Jurkat, Clone E6-1 (cell line): ENCODE measurements around the gene ALCAM.
"Not testable (repeated sequence)": the region's sequence is repeated elsewhere in the genome, so short reads cannot be mapped to it uniquely, and the experiment has no call there.

Experiments
- DNase-seq: peaks from one replicate; pipeline ENCODE4 v3.0.0-alpha.2; 2011; ENCODE audit warnings: low read depth, low spot score
- H3K4me3 ChIP-seq: 2 replicates; pipeline ENCODE4 v1.5.1; 2011; ENCODE audit warnings: mild to moderate bottlenecking, low read length, control low read depth, moderate library complexity

ALCAM gene

GRCh38 chr3:105602286-105602685 is 235.6 kb downstream of the ALCAM start:
- not testable (repeated sequence) for DNase-seq, H3K4me3 ChIP-seq

DNA sequence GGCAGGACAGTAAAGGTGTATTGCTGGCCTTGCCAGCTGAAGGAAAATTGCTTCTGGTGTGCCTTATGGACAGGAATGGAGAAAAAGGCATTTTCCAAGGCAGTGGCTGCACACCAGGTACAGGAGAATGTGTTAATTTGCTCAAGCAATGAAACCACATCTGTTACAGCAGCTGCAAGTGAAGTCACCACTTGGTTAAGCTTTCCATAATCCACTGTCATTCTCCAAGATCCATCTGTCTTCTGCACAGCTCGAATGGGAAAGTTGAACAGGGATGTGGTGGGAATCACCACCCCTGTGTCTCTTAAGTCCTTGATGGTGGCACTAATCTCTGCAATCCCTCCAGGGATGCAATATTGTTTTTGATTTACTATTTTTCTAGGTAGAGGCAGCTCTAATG is 236.8 kb downstream of the ALCAM start:
- DNase-seq, H3K4me3 ChIP-seq: not testable (repeated sequence)

- no peak overlapping the region for H3K4me3 ChIP-seq
- no peak for DNase-seq
Measured at GRCh38 chr3:105606016-105606415, 239.3 kb downstream of the ALCAM start.

GRCh38 chr3:105608623-105609022 is 241.9 kb downstream of the ALCAM start:
- H3K4me3 ChIP-seq = no peak overlapping the region
- no peak for DNase-seq

- DNase-seq = no peak
- H3K4me3 ChIP-seq = no peak overlapping the region
Measured at GRCh38 chr3:105610473-105610872, 243.8 kb downstream of the ALCAM start.

DNA sequence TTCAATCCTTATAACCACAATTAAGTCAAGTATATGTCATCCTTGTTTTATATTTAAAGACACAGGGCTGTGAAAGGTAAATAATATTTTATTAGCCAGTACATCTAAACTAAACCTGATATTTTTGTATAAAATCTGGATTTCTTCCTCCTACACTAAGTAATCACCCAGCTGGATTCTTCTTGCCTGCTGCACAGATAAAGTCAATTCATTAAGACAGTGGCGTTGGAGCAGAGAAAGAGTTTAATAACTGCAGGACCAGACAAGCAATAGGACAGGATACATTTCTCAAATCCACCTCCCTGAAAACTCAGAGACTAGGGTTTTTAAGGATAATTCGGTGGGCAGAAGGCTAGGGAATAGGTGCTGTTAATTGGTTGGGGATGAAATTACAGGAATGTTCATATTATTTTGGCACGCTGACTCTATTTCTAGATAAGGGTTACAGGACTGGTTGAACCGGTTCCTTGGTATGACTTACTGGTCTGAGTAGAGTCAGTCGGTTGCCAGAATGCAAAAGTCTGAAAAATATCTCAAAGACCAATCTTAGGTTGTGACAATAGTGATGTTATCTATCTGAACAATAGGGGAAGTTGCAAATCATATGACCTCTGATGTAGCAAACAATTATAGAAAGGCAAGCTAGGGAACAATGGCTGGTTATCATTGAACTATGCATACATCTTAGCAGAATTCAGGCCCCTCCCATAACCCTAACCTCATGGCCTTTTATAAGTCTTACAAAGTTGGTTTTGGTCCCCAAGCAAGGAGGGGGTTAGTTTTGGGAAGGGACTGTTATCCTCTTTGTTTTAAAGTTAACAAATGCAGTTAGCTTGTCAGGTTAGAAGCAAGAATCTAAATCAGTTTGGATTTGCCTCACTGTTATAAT is 244.8 kb downstream of the ALCAM start:
- no peak for DNase-seq
- no peak overlapping the region for H3K4me3 ChIP-seq

GRCh38 chr3:105613120-105613519 is 246.4 kb downstream of the ALCAM start:
- DNase-seq = no peak

GRCh38 chr3:105614288-105615030 is 247.8 kb downstream of the ALCAM start:
- DNase-seq = no peak
- no peak overlapping the region for H3K4me3 ChIP-seq

More at GRCh38 chr3:105613120-105613519, 246.4 kb downstream of the ALCAM start:
- no peak overlapping the region for H3K4me3 ChIP-seq

- DNase-seq = no peak
- H3K4me3 ChIP-seq = no peak overlapping the region
Measured at GRCh38 chr3:105615814-105616213, 249.1 kb downstream of the ALCAM start.

DNA sequence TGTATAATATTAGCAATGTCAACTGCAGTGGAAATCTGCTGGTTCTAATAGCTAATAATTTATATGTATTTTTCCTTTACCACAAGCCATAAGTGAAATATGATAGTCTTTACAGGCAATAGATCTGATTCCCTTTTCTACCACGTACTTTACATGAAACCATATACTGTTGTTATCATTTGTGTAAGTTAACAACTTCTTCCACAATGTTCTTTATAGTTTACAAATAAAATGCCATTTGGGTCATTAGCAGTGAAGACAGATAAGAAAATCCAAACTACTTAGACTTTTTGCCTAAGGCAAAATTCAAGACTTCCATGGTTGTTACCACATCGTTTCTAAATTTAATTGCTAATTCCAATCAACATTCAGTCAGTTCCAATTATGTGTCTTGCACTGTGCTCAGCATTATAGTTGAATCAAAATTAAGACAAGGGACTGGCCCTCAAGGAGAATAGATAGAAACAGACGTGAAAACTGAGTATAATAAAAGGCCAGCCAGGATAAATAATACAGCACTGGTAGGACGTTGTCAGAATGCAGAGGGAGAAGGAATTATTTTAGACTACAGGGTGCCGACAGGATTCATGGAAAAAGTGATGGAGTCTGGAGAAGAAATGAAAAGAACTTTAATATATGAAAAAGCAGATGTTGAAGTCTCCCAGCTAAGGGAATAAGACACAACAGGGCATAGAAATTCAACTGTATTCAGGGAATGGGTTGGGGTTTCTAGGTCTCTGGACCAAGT is 249.8 kb downstream of the ALCAM start:
- H3K4me3 ChIP-seq = no peak overlapping the region
- no peak for DNase-seq

DNA sequence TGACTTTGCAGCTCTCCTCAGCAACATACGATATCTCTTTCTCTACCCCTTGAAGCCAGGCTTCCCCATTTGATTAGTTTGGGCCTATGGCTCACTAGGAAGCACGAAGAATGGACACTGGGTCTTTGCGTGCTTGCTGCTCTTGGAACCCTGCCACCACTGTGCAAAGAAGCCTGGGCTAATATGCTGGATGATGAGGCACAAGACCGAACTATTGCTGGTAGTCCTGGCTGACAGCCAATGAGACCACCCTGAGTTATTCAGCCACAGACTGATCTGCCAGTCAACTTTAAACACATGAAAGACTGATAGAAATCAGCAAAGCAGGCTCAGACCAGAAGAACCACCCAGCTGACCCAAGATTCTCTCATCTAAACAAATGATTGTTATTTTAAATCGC is 251.8 kb downstream of the ALCAM start:
- no peak for DNase-seq
- no peak overlapping the region for H3K4me3 ChIP-seq

DNA sequence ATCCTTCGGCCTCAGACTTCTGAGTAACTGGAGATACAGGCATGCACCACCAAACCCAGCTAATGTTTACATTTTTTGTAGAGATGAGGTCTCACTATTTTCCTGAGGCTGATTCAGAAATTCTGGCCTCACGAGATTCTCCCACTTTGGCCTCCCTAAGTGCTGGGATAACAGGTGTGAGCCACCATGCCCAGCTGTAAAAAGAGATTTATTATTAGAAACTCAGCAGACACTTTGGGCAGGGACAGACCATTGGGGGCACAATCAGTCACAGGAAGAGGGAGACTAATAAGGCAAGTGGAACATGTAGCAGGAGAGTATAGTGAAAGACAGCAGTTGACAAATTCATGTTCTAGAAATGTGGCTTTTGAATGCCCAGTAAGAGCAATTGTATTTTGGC is 252.9 kb downstream of the ALCAM start:
- H3K4me3 ChIP-seq = no peak overlapping the region
- no peak for DNase-seq

- no peak overlapping the region for H3K4me3 ChIP-seq
- DNase-seq = no peak
Measured at GRCh38 chr3:105620236-105620635, 253.5 kb downstream of the ALCAM start.

- DNase-seq = no peak
- H3K4me3 ChIP-seq = no peak overlapping the region
Measured at GRCh38 chr3:105622169-105622568, 255.5 kb downstream of the ALCAM start.
